PC-9 (cell line): ENCODE results near the gene LAMTOR3. TPM values are rescaled to one million over a fixed set of nuclear protein-coding genes. Genes with fewer than 3 reads are reported as not detected.

Source experiments
- BruUV-seq: library from RNA; stranded (reverse); fragments of 400-500 nt; replicated peaks from 2 replicates; lab custom pipeline; 2021; lab: Mats Ljungman, UMichigan
- CTCF ChIA-PET: fragments of 300-600 bp; sonication (Branson Sonifier 250); formaldehyde crosslinking; loops from one replicate; lab custom pipeline; 2022; ENCODE audit warnings: antibody characterized with exemption; lab: Charles Lee
- POLR2A ChIA-PET: fragments of 300-600 bp; sonication (Branson Sonifier 250); formaldehyde crosslinking; loops from one replicate; lab custom pipeline; 2022; ENCODE audit warnings: antibody characterized with exemption; ENCODE audit not compliant: unreplicated experiment; lab: Charles Lee
- DNase-seq, 2 experiments: peaks; one replicate each; pipeline versions ENCODE4 v3.0.0 to v3.0.0-alpha.2; 2015 to 2022; ENCODE audit warnings: mixed read lengths in 1 of 2
- H2AFZ ChIP-seq: fragments of 200-600 bp; sonication (generic); 2 replicates; pipeline ENCODE4 v1.8.1; 2017; ENCODE audit warnings: antibody characterized with exemption
- H3F3A ChIP-seq: fragments of 200-600 bp; sonication (generic); 2 replicates; pipeline ENCODE4 v1.8.1; 2017; ENCODE audit warnings: antibody characterized with exemption, mild to moderate bottlenecking, low read depth; ENCODE audit not compliant: insufficient read depth
- H3K27ac ChIP-seq: fragments of 200-600 bp; sonication (generic); 2 replicates; pipeline ENCODE4 v1.6.1; 2016; ENCODE audit warnings: mixed run types
- H3K27me3 ChIP-seq: fragments of 200-600 bp; sonication (generic); 2 replicates; pipeline ENCODE4 v1.6.1; 2016; ENCODE audit warnings: low read depth, mixed run types; ENCODE audit not compliant: insufficient read depth
- H3K36me3 ChIP-seq: fragments of 200-600 bp; sonication (generic); 2 replicates; pipeline ENCODE4 v1.6.1; 2016; ENCODE audit warnings: low read depth, mixed run types
- H3K4me1 ChIP-seq: fragments of 200-600 bp; sonication (generic); replicated peaks from 2 replicates; pipeline ENCODE4 v1.6.1; 2016; ENCODE audit warnings: mixed run types; ENCODE audit not compliant: insufficient read depth
- H3K4me2 ChIP-seq: fragments of 200-600 bp; sonication (generic); 2 replicates; pipeline ENCODE4 v1.6.1; 2017; ENCODE audit warnings: mixed run types
- H3K4me3 ChIP-seq: fragments of 200-600 bp; sonication (generic); 2 replicates; pipeline ENCODE4 v1.6.1; 2016; ENCODE audit warnings: mixed run types
- H3K79me2 ChIP-seq: fragments of 200-600 bp; sonication (generic); 2 replicates; pipeline ENCODE4 v1.6.1; 2017; ENCODE audit warnings: low read depth, mixed run types
- H3K9me2 ChIP-seq: fragments of 200-600 bp; sonication (generic); 2 replicates; pipeline ENCODE4 v1.8.1; 2017; ENCODE audit warnings: mild to moderate bottlenecking; ENCODE audit not compliant: insufficient read depth
- H3K9me3 ChIP-seq: fragments of 200-600 bp; sonication (generic); 2 replicates; pipeline ENCODE4 v1.8.1; 2016; ENCODE audit warnings: low read depth; ENCODE audit not compliant: insufficient read depth
- H4K20me1 ChIP-seq: fragments of 200-600 bp; sonication (generic); 2 replicates; pipeline ENCODE4 v1.8.1; 2017; ENCODE audit not compliant: insufficient read depth
- CTCF ChIP-seq: fragments of 200-600 bp; sonication (generic); conservative IDR thresholded peaks from 2 replicates; pipeline ENCODE4 v1.6.1; 2017; ENCODE audit warnings: mixed run types, antibody characterized with exemption, mild to moderate bottlenecking, moderate library complexity
- EZH2 ChIP-seq: fragments of 200-600 bp; sonication (generic); IDR thresholded peaks from 2 replicates; pipeline ENCODE4 v1.8.0; 2017; ENCODE audit warnings: antibody characterized with exemption, low read depth
- intact Hi-C: fragments of 100-400 bp; cut with micrococcal nuclease; formaldehyde crosslinking; loops from one replicate; pipeline ENCODE4 v1.10.0; 2022; ENCODE audit not compliant: unreplicated experiment
- total RNA-seq: library from RNA; stranded (reverse); gene quantifications from 2 replicates; pipeline ENCODE4 v1.2.3, GENCODE V29; 2021

LAMTOR3 gene
- total RNA-seq, 1 experiment from 2014 or later = 17.4 TPM

GRCh38 chr4:99872570-99872969, 21.7 kb downstream of the LAMTOR3 start:
- H3K79me2 ChIP-seq = no peaks in the 10 kb centered on the region
- no peaks in the 10 kb centered on the region for H3K27me3 ChIP-seq
- no peak overlapping the region for H3K4me2 ChIP-seq
- ChIA-PET POLR2A (no interaction called here), CTCF (no interaction called here)
- no peak overlapping the region for H3K27ac ChIP-seq
- no peaks in the 10 kb centered on the region for H3K9me3 ChIP-seq
- BruUV-seq = no TSS peak
- no peak overlapping the region for H2AFZ ChIP-seq
- peaks cover 6% of the 10 kb centered on the region; the same call in 1 of the 2 replicates for H3K4me1 ChIP-seq
- DNase-seq = no peak
- H3F3A ChIP-seq = peaks cover under 1% of the 10 kb centered on the region; the same call in 1 of the 2 replicates
- H3K4me3 ChIP-seq = no peak overlapping the region
- no peaks in the 10 kb centered on the region for H4K20me1 ChIP-seq
- intact Hi-C loops = no loop called here
- TF ChIP-seq CTCF = no peak
- no peak for TF ChIP-seq EZH2
- H3K36me3 ChIP-seq = peaks cover 2% of the 10 kb centered on the region; the same call in 1 of the 2 replicates
- no peaks in the 10 kb centered on the region for H3K9me2 ChIP-seq

GRCh38 chr4:99868126-99868596, 26.1 kb downstream of the LAMTOR3 start:
- no peak overlapping the region for H3K4me2 ChIP-seq

GRCh38 chr4:99863804-99864203, 30.4 kb downstream of the LAMTOR3 start:
- Histone ChIP-seq H3K9me2 (no peaks in the 10 kb centered on the region), H2AFZ (no peak overlapping the region), H3K27me3 (no peaks in the 10 kb centered on the region), H3K4me3 (no peak overlapping the region), H3K79me2 (no peaks in the 10 kb centered on the region), H3K9me3 (no peaks in the 10 kb centered on the region), H3F3A (peaks cover 10% of the 10 kb centered on the region; the same call in 1 of the 2 replicates), H3K4me1 (peaks cover 13% of the 10 kb centered on the region), H3K4me2 (no peak overlapping the region), H3K27ac (no peak overlapping the region), H4K20me1 (no peaks in the 10 kb centered on the region; the same call in 1 of the 2 replicates), H3K36me3 (peaks cover 10% of the 10 kb centered on the region; the same call in 1 of the 2 replicates)
- POLR2A ChIA-PET = no interaction called here
- DNase-seq = peak in 1 of 2 experiments; percentile 48
- no TSS peak for BruUV-seq
- CTCF ChIA-PET = no interaction called here
- intact Hi-C loops = no loop called here
- TF ChIP-seq EZH2 = no peak
- TF ChIP-seq CTCF = no peak

More at GRCh38 chr4:99868126-99868596, 26.1 kb downstream of the LAMTOR3 start:
- H3F3A ChIP-seq = peaks cover 6% of the 10 kb centered on the region; the same call in 1 of the 2 replicates
- H3K9me3 ChIP-seq = no peaks in the 10 kb centered on the region
- peaks cover 12% of the 10 kb centered on the region for H3K4me1 ChIP-seq
- POLR2A ChIA-PET = no interaction called here
- no peaks in the 10 kb centered on the region for H3K79me2 ChIP-seq
- DNase-seq = no peak
- no peak overlapping the region for H3K4me3 ChIP-seq
- H3K9me2 ChIP-seq = no peaks in the 10 kb centered on the region
- no peak overlapping the region for H2AFZ ChIP-seq
- no peaks in the 10 kb centered on the region; the same call in 1 of the 2 replicates for H4K20me1 ChIP-seq
- CTCF ChIA-PET = no interaction called here
- intact Hi-C loops = no loop called here
- peaks cover 10% of the 10 kb centered on the region; the same call in 1 of the 2 replicates for H3K36me3 ChIP-seq
- H3K27me3 ChIP-seq = no peaks in the 10 kb centered on the region
- H3K27ac ChIP-seq = no peak overlapping the region
- TF ChIP-seq EZH2 = no peak
- TF ChIP-seq CTCF = no peak
- no TSS peak for BruUV-seq
